EH (cell line): ENCODE results near the gene C11orf98.
A peak's percentile ranks its signal among the peaks of the same experiment; 100 is the strongest.
"Not testable (repeated sequence)": the region's sequence is repeated elsewhere in the genome, so short reads cannot be mapped to it uniquely, and the experiment has no call there.

Experiments
- DNase-seq: peaks from one replicate; pipeline ENCODE4 v3.0.0-alpha.2; 2015; ENCODE audit warnings: low read depth

The C11orf98 gene

GRCh38 chr11:62665075-62665598 is at the start of gene C11orf98, which contains the start of gene CSKMT:
Gene C11orf98 (minus strand): TSS chr11:62665210. CDS start chr11:62665169, 41 bp downstream.
Gene CSKMT (plus strand): TSS chr11:62665312. CDS start chr11:62665880, 568 bp downstream.
- peak; percentile 92 for DNase-seq

- no peak for DNase-seq
Observed at GRCh38 chr11:62713343-62713742, 48.3 kb upstream of the C11orf98 start.

- no peak for DNase-seq
Observed at GRCh38 chr11:62712861-62713260, 47.9 kb upstream of the C11orf98 start.

GRCh38 chr11:62712276-62712812 is 47.3 kb upstream of the C11orf98 start:
- DNase-seq: no peak

- peak; percentile 55 for DNase-seq
Observed at GRCh38 chr11:62710001-62710345, 45.0 kb upstream of the C11orf98 start.

- DNase-seq: peak; percentile 99
Observed at GRCh38 chr11:62709247-62710000, 44.4 kb upstream of the C11orf98 start.

GRCh38 chr11:62708793-62709192 is 43.8 kb upstream of the C11orf98 start:
- DNase-seq: no peak

- DNase-seq: no peak
Observed at GRCh38 chr11:62708392-62708791, 43.4 kb upstream of the C11orf98 start.

GRCh38 chr11:62707277-62707861 is 42.4 kb upstream of the C11orf98 start, which contains the start of the genes BSCL2 and GNG3:
Gene BSCL2 (minus strand): TSS chr11:62707424. CDS start chr11:62707195, 229 bp downstream.
Gene GNG3 (plus strand): TSS chr11:62707676. CDS start chr11:62708296, 620 bp downstream.
- no peak for DNase-seq

GRCh38 chr11:62706850-62707247 is 41.8 kb upstream of the C11orf98 start:
- no peak for DNase-seq

GRCh38 chr11:62705880-62706849 is 41.2 kb upstream of the C11orf98 start:
- peak; percentile 94 for DNase-seq

- no peak for DNase-seq
Observed at GRCh38 chr11:62705413-62705812, 40.4 kb upstream of the C11orf98 start.

- DNase-seq: not testable (repeated sequence)
Observed at GRCh38 chr11:62703921-62704320, 38.9 kb upstream of the C11orf98 start.

- DNase-seq: no peak
Observed at GRCh38 chr11:62702246-62702645, 37.2 kb upstream of the C11orf98 start.

GRCh38 chr11:62694455-62695167 is 29.6 kb upstream of the C11orf98 start:
- peak; percentile 81 for DNase-seq

GRCh38 chr11:62693624-62694023 is 28.6 kb upstream of the C11orf98 start:
- DNase-seq: not testable (repeated sequence)

- DNase-seq: peak; percentile 91
Observed at GRCh38 chr11:62689421-62690183, 24.6 kb upstream of the C11orf98 start, which contains the start of gene LRRN4CL. Gene LRRN4CL (minus strand): TSS chr11:62689530. CDS start chr11:62688508, 1,022 bp downstream.

GRCh38 chr11:62688491-62688890 is 23.5 kb upstream of the C11orf98 start:
- no peak for DNase-seq

GRCh38 chr11:62687508-62688396 is 22.7 kb upstream of the C11orf98 start:
- no peak for DNase-seq
